Measurements from ENCODE around the gene MAGI2.

Gene MAGI2

DNA sequence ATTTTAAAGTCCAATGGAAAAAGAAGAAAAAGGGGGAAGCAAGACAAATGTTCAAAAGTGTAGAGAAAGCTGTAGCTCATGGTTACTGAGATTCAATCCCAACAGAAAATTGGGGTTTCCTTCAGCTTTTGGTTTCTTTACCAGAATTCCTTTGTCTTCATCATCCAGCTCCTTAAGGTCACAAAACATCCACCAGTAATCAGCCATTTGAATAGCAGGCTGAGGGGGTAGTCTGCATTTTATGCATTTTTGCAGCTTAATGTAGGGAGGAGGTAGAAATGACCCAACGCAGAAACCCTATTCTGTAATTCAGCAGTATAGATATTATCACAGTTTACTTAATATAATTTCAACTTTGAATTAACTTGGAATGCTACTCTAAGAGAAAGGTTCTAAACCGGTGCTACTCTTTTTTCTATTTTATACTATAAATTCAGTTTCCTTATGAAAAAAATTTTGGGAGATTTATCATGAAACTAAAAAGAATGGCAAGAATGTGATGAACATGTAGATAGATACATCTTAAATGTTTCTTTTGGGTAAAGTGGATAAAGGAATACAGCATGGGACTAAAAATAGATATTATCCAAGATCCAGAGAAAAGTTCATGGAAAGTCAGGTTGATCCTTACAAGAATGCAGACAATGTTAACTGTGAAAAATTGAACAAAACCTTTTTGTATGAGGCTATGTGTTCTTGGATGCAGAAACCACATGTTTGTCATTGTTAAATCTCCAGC lies 1058.0 kb downstream of the MAGI2 start:
- no peak overlapping the region for H3K4me3 ChIP-seq (replicated peaks; ENCODE audit: low read depth, low read length)
- DNase-seq (ENCODE audit: extremely low read depth, low read depth) = no peak
- TF ChIP-seq, protein P1, sequence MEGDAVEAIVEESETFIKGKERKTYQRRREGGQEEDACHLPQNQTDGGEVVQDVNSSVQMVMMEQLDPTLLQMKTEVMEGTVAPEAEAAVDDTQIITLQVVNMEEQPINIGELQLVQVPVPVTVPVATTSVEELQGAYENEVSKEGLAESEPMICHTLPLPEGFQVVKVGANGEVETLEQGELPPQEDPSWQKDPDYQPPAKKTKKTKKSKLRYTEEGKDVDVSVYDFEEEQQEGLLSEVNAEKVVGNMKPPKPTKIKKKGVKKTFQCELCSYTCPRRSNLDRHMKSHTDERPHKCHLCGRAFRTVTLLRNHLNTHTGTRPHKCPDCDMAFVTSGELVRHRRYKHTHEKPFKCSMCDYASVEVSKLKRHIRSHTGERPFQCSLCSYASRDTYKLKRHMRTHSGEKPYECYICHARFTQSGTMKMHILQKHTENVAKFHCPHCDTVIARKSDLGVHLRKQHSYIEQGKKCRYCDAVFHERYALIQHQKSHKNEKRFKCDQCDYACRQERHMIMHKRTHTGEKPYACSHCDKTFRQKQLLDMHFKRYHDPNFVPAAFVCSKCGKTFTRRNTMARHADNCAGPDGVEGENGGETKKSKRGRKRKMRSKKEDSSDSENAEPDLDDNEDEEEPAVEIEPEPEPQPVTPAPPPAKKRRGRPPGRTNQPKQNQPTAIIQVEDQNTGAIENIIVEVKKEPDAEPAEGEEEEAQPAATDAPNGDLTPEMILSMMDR (IDR thresholded peaks at IDR 0.05; ENCODE audit: low read depth, low read length, missing control alignments) = no peak

DNA sequence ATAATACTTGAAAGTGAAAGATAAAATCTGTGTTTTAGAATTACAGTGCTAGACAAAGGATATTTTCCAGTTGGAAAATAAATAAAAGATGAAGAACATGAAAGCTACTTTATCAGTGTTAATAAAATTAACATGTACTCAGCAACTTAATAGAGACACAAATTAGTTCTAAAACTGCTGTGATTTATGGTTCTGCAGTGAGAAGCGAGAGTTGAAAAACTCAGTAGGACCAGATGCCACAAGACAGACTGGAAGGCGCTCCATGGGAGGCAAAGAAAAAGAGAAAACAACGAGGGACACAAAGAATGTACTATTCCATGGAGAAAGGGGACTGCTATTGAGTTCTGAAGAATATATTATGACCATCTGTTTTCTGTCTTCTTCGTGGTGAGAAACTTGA lies 1064.4 kb downstream of the MAGI2 start:
- no peak for DNase-seq (ENCODE audit: extremely low read depth, low read depth)
- H3K4me3 ChIP-seq (replicated peaks; ENCODE audit: low read depth, low read length) = no peak overlapping the region
- TF ChIP-seq, protein P1 (IDR thresholded peaks at IDR 0.05; ENCODE audit: low read depth, low read length, missing control alignments) = no peak

DNA sequence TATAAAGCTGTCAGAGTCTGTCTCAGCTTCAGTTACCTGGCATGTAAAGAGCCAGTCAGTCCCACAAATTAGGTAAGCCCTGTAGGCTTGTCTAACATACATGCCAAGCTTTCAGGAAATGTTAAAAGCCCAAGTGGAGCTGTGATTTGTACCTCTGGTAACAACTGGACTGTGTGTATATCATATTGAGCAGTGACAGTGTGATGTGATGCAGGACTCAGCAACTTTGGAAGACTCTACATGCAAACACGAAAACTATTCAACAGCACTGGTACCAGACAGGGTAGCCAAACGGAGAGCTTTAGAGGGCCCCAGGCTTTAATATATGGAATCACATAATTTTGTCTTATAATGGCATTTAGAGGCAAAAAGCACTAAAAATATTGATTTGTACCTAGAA lies 1066.9 kb downstream of the MAGI2 start:
- DNase-seq (ENCODE audit: extremely low read depth, low read depth) = no peak
- TF ChIP-seq, protein P1 (IDR thresholded peaks at IDR 0.05; ENCODE audit: low read depth, low read length, missing control alignments) = no peak
- H3K4me3 ChIP-seq (replicated peaks; ENCODE audit: low read depth, low read length) = no peak overlapping the region

DNA sequence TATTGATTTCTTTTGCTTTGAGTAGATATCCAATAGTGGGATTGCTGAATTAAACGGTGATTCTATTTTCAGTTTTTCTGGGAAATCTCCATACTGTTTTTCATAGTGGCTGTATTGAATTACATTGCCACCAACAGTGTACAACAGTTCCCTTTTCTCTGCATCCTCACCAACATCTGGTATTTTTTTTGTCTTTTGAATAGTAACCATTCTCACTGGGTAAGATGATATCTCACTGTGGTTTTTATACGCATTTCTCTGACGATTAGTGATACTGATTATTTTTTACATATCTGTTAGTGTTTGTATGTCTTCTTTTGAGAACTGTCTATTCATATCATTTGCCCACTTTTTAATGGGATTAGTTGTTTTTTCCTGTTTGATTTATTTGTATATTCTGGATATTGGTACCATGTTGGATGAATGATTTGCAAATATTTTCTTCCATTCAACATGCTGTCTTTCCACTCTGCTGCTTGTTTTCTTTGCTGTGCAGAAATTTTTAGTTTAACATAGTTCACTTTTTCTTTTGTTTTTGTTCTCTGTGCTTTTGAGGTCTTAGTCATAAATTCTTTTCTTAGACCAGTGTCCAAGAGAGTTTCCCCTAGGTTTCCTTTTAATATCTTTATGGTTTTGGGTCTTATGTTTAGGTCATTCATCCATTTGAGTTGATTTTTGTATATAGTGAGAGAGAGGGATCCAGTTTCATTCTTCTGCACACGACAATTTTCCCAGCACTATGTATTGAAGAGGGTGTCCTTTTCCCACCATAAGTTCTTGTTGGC lies 1070.2 kb downstream of the MAGI2 start:
- TF ChIP-seq, protein P1 (IDR thresholded peaks at IDR 0.05; ENCODE audit: low read depth, low read length, missing control alignments) = no peak
- no peak overlapping the region for H3K4me3 ChIP-seq (replicated peaks; ENCODE audit: low read depth, low read length)
- no peak for DNase-seq (ENCODE audit: extremely low read depth, low read depth)

GRCh38 chr7:78379148-78379547 lies 1074.3 kb downstream of the MAGI2 start:
- TF ChIP-seq, protein P1 (IDR thresholded peaks at IDR 0.05; ENCODE audit: low read depth, low read length, missing control alignments) = no peak
- peak; percentile 1 for DNase-seq (ENCODE audit: extremely low read depth, low read depth)
- no peak overlapping the region for H3K4me3 ChIP-seq (replicated peaks; ENCODE audit: low read depth, low read length)

DNA sequence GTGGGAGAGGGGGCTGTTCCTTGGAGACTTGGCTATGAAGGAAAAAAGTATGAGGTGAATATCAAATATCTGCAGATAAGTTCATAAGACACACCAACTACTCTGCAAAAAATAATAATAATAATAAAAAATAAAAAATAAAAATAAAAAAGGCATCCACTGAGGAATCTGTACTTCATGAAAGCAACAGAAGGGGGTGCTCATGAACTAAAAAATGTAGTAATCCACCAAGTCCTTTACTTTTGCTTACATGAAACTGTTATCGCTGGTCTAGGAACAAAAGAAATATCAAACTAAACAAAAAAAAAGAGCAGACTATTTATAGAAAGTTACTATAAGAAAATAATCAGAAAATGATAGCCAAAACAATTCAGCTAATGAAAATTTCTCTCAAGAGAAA lies 1075.9 kb downstream of the MAGI2 start:
- TF ChIP-seq, protein P1 (IDR thresholded peaks at IDR 0.05; ENCODE audit: low read depth, low read length, missing control alignments) = no peak
- DNase-seq (ENCODE audit: extremely low read depth, low read depth) = no peak
- no peak overlapping the region for H3K4me3 ChIP-seq (replicated peaks; ENCODE audit: low read depth, low read length)

All from HFF-Myc (cell line).